HG03354 (cell line): Measurements from ENCODE around the gene ARHGEF7.

ENCODE experiments used
- ATAC-seq: cut with Tn5 transposase; IDR thresholded peaks from one replicate; pipeline ENCODE4 v1.9.1; 2021; ENCODE audit warnings: mild to moderate bottlenecking; ENCODE audit not compliant: unreplicated experiment, poor library complexity, severe bottlenecking

ARHGEF7 gene

GRCh38 chr13:111262281-111262680 is 147.2 kb downstream of the ARHGEF7 start:
- no peak for ATAC-seq

- ATAC-seq, result no peak
Observed at GRCh38 chr13:111262715-111263114, 147.6 kb downstream of the ARHGEF7 start.

- no peak for ATAC-seq
Observed at GRCh38 chr13:111263566-111263965, 148.5 kb downstream of the ARHGEF7 start.

DNA sequence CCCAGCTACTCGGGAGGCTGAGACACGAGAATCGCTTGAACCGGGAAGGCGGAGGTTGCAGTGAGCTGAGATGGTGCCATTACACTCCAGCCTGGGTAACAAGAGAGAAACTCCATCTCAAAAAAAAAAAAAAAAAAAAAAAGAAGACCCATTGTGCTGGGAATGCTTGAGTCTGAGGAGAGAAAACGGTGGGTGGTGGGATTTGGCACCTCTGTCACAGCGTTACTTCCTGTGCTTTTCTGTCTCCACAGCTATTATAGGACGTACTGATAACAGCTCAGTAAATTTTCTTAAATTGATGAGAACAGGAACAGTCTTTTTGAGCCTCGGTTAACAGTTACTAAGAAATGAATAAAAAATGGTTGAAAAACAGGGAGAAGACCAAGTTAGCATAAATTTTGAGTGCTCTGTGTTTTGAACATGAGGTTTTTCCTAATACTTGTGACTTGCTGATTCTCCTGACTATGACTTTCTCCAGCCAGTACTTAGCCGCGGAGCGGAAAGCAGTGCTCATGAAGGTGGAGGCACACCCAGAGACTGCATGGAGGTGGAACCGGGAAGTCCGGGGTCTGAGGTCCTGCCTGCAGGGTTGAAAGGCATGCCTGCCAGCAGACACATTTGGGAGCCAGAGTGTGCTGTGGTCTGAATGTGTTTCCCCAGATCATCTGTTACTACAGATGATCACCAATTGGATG is 150.0 kb downstream of the ARHGEF7 start:
- ATAC-seq, result no peak

DNA sequence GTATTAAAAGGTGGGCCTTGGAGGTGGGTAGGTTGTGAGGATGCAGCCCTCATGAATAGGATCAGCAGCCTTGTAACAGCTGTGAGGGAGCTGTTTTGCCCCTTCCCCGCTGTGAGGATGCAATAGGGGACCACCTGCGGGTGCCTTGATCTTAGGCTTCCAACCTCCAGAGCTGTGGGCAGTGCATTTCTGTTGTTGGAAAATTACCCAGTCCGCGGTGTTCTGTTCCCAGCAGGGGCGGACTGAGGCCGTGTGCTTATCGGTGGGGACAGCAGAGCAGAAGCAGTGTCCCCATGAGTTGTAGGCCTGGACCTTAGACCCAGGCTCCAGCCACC is 150.6 kb downstream of the ARHGEF7 start:
- no peak for ATAC-seq

DNA sequence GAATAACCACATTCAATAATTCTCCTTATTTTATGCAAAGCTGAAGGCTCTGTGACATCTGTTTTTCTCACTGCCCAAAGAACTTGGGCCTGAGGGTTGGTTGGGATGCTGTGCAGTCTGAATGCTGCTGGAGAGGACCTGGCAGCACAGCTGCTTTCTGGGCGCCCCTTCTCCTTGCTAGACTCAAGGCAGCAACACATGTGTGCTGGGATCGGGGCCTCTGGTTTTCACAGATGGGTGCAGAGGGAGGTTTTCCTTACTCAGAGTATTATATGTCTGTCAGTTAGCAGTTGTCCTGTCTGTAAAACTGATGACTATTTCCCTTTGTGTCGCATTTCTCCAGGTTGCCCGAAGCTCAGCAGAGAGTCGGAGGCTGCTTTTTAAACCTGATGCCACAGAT is 152.1 kb downstream of the ARHGEF7 start:
- ATAC-seq, result no peak

DNA sequence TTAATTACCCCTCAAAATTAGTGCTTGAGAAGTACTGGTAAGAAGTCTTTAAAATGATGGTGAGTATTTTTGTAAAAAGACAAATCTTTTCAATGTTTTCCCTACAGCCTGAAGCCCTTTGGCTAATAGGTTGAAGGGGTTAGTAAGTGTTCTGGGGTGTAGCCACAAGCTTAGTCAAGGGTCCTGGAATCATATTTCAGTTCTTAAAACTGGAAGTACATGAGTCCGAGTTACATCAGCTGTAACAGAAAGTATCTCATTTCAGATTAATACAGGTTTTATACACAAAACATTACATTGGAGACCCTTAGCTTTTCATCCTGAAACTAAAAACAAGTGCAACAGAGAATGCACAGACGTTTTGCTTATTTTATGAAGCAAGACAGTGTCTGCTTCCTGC is 152.7 kb downstream of the ARHGEF7 start:
- ATAC-seq, result no peak

GRCh38 chr13:111269508-111269907 is 154.4 kb downstream of the ARHGEF7 start:
- no peak for ATAC-seq

DNA sequence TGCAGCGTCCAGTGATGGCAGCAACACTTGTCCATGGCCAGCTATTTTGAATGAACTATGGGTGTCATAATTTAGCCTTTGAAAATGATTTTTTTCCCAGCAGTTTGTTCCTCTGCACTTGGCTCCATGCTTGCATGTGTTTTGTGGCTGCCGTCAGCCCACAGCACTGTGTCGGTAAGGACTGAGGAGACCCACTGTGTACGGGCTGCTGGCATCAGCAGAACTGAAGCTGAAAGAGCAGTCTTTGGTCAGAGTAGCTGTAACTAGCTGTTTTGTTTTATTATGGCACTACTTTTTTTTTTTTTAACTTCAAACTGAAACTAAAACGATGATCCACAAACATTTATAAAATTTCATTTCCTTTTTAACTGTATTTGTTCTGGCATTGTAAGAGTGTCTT is 155.0 kb downstream of the ARHGEF7 start:
- ATAC-seq, result no peak

DNA sequence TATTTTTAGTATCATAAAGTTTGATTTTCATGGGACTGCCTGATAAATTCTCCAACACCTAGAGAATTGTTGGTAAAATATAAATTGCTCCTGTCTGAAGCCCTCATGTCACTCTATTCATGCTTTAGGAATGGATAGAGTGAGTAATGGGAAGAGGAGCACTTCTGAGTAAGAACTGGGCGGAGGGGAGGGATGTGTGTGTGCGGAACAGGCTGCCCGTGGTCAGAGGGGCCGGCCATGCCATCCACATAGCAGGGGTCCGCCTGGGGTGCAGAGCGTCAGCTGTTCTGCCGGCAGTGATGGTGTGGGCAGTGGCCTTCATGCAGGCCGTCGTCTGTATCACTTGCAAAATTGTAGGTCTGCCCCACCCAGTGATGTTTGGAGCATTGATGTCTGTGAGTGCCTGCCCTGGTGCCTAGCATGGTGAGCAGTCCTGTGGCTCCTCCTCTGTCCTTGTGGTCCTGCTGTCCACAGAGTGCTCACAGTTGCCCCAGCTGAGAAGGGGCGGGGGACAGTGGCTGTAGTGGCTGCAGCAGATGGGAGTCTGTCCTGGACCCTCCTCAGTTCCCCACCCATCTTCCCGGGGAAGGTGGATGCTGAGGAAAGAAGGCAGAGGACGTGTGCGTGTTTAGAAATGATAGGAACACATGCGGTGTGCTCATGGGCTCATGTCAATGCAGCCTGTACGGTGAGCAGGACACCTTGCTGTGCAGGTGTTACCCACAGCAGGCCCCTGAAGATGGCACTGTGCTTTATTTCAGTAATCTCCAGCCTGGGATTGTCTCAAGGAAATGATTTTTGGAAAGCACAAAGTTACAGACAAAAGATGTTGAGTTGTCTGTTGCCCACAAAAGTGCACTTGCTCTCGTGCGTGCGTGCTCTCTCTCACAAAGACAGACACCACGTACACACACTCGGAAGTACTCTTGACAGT is 155.9 kb downstream of the ARHGEF7 start:
- no peak for ATAC-seq

DNA sequence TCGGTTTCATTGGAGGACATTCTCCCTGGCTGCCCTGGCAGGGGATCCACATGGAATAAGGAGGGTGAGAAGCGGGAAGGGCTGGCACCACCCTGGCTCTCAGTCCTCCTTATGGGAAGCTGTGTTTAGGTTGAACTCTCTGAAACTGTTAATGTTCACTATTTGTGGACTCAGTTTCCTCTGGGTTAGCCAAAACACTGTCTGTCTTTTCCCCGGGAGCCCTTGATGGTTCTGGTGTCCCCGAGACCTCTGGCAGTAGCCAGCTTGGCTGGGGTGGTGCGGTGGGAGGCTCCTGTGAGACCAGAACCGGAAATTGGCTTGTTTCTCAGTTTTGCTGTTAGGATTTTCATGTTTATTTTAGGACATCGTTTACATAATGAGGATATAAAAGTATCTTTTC is 157.0 kb downstream of the ARHGEF7 start:
- no peak for ATAC-seq

- no peak for ATAC-seq
Observed at GRCh38 chr13:111275382-111275781, 160.3 kb downstream of the ARHGEF7 start.

DNA sequence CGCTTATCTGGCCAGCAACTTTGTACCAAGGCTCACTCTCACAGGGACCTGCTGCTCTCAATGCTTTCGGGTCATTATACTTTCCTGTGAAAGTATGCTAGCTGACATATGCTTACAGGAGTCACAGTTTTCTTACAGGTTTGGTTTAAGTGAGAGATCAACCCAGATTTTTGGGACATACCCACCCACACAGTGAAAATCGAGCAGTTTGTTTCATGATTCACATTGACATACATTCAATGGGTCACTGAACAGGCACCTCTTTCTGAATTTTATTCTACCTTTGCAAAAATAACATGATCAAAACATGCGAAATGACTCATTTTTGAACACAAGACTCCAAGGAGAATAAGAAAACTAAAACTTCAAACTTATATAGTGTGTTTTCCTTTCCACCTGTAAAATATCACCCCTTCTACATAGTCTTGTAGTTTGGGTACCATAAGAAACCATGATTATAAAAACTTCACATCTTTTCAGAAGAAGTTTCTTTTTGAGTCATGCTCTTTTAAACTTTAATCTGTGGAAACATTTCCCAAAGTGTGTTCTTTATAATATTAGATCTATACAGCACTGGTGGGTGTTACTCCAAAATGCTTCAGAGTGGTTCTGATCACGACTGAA is 161.0 kb downstream of the ARHGEF7 start:
- ATAC-seq, result no peak

DNA sequence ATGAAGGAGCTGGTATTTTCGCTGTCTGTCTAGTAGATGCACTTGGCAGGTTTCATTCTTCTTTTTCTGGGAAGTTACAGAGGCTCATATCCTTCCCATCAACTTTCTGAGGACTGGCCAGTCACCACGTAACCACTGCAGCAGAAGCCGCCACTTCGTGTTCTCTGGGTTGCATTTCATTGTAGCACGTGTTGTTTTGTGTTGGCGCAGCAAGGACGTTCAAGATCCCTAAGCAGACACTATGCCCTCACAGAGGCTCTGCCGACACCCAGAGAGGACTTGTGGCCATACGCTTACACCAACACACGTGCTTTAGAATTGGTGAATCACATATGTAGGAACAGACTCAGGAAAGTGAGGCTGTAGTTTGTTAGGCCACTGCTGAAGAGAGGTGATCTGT is 163.1 kb downstream of the ARHGEF7 start:
- no peak for ATAC-seq

DNA sequence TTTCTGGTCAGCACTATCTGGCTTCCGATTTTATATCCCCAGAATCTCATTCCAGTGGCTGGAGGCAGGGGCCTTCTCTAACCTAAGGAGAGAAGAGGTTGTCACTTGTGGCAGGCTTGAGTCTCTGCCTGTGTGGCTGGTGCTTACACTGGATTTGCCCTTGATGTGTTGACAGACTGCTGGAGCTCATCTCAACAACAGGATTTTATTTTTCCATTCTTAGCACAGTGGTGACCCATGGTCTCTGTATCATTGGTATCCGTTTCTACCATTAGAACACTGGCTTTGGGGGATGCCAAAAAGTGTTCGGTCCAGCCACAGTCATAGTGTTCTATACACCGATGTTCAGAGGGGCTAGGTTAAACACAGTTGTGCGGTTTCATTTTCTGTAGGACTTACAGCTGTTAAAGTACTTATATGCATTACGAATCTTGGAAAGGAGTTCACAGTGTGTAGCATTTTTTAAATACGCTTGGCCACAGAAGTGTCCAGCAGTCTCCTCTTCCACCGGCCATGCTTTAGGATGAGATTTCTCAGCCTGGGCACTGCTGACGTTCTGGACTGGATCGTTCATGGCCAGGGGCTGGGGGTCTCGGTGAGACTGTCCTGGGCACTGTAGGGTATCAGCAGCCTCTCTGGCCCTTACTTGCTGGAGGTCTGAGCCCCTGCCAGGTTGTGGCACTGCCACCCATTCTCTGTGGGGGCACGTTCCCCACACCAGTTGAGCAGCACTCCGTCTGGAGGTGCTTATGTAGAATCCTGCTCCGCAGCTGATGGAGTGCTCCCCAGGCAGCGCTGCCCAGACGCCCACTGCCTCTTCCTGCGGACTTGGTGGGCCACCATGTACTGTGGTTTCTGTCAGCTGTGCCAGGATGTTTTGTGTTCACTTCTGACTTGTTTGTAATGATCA is 163.9 kb downstream of the ARHGEF7 start:
- ATAC-seq, result no peak

GRCh38 chr13:111280226-111280625 is 165.1 kb downstream of the ARHGEF7 start:
- no peak for ATAC-seq

GRCh38 chr13:111280681-111281585 is 165.8 kb downstream of the ARHGEF7 start:
- no peak for ATAC-seq

GRCh38 chr13:111281751-111282311 is 166.7 kb downstream of the ARHGEF7 start:
- ATAC-seq, result no peak
